Mesenchymal stem cell (in vitro differentiated cells and primary cell): ENCODE measurements around the gene GPATCH4.

Experiments
- DNase-seq: peaks from one replicate; pipeline ENCODE4 v3.0.0-alpha.2; 2013
- H2AFZ ChIP-seq: one replicate; pipeline ENCODE4 v1.6.1; 2013; ENCODE audit warnings: low read depth, mild to moderate bottlenecking, control low read depth, inconsistent platforms, low read length, moderate library complexity
- H2AK5ac ChIP-seq: 2 replicates; pipeline ENCODE4 v1.6.1; 2013; ENCODE audit warnings: low read length, moderate library complexity, mild to moderate bottlenecking, inconsistent platforms; ENCODE audit not compliant: severe bottlenecking
- H2BK120ac ChIP-seq: one replicate; pipeline ENCODE4 v1.6.1; 2013; ENCODE audit warnings: low read depth, mild to moderate bottlenecking, inconsistent platforms, low read length, moderate library complexity
- H2BK12ac ChIP-seq, 2 experiments: one replicate each; pipeline ENCODE4 v1.6.1; 2013; ENCODE audit warnings: inconsistent platforms in 2 of 2, low read length in 2 of 2, mild to moderate bottlenecking in 2 of 2, moderate library complexity in 2 of 2, control low read depth in 1 of 2
- H2BK15ac ChIP-seq: one replicate; pipeline ENCODE4 v1.6.1; 2013; ENCODE audit warnings: mild to moderate bottlenecking, low read depth, inconsistent platforms; ENCODE audit not compliant: poor library complexity, severe bottlenecking
- H2BK5ac ChIP-seq: 2 replicates; pipeline ENCODE4 v1.6.1; 2013; ENCODE audit warnings: low read depth, mild to moderate bottlenecking, low read length, control low read depth, inconsistent platforms; ENCODE audit not compliant: poor library complexity, severe bottlenecking
- H3K14ac ChIP-seq, 2 experiments: one replicate each; pipeline ENCODE4 v1.6.1; 2013; ENCODE audit warnings: inconsistent platforms in 2 of 2, low read length in 2 of 2, control low read depth in 1 of 2, mild to moderate bottlenecking in 1 of 2, moderate library complexity in 1 of 2
- H3K18ac ChIP-seq, 2 experiments: one replicate each; pipeline ENCODE4 v1.6.1; 2013; ENCODE audit warnings: inconsistent platforms in 2 of 2, low read length in 2 of 2, control low read depth in 1 of 2, low read depth in 1 of 2, mild to moderate bottlenecking in 1 of 2
- H3K23ac ChIP-seq, 2 experiments: one replicate each; pipeline ENCODE4 v1.6.1; 2013; ENCODE audit warnings: inconsistent platforms in 2 of 2, low read length in 2 of 2, mild to moderate bottlenecking in 2 of 2, moderate library complexity in 2 of 2, control low read depth in 1 of 2
- H3K27ac ChIP-seq: 2 replicates; pipeline ENCODE4 v1.5.1; 2013; ENCODE audit warnings: mild to moderate bottlenecking, moderate library complexity, low read length, control low read depth, inconsistent platforms; ENCODE audit not compliant: poor library complexity, severe bottlenecking
- H3K27me3 ChIP-seq, 2 experiments: 2 replicates each; pipeline versions ENCODE4 v1.6.1 to v1.7.0; 2013; ENCODE audit warnings: low read length in 2 of 2, mild to moderate bottlenecking in 2 of 2, moderate library complexity in 2 of 2, control low read depth in 1 of 2, inconsistent platforms in 1 of 2; ENCODE audit not compliant: control insufficient read depth in 1 of 2, insufficient read depth in 1 of 2
- H3K36me3 ChIP-seq, 2 experiments: 2 replicates each; pipeline versions ENCODE4 v1.6.1 to v1.7.0; 2013; ENCODE audit warnings: low read length in 2 of 2, control low read depth in 1 of 2, inconsistent platforms in 1 of 2, low read depth in 1 of 2, mild to moderate bottlenecking in 1 of 2; ENCODE audit not compliant: insufficient read depth in 2 of 2, control insufficient read depth in 1 of 2
- H3K4ac ChIP-seq, 2 experiments: one replicate each; pipeline ENCODE4 v1.6.1; 2013; ENCODE audit warnings: inconsistent platforms in 2 of 2, low read length in 2 of 2, mild to moderate bottlenecking in 2 of 2, moderate library complexity in 2 of 2, control low read depth in 1 of 2, low read depth in 1 of 2
- H3K4me1 ChIP-seq: 2 replicates; pipeline ENCODE4 v1.6.1; 2013; ENCODE audit warnings: low read depth, low read length, control low read depth; ENCODE audit not compliant: control insufficient read depth, insufficient read depth
- H3K4me2 ChIP-seq: 2 replicates; pipeline ENCODE4 v1.6.1; 2013; ENCODE audit warnings: low read length, mild to moderate bottlenecking, inconsistent platforms; ENCODE audit not compliant: poor library complexity, severe bottlenecking
- H3K4me3 ChIP-seq, 2 experiments: 2 replicates each; pipeline versions ENCODE4 v1.5.1 to v1.7.0; 2013; ENCODE audit warnings: low read length in 2 of 2, mild to moderate bottlenecking in 2 of 2, control low read depth in 1 of 2, low read depth in 1 of 2; ENCODE audit not compliant: insufficient read depth in 1 of 2
- H3K79me1 ChIP-seq: replicated peaks from 2 replicates; pipeline ENCODE4 v1.6.1; 2013; ENCODE audit warnings: mild to moderate bottlenecking, control low read depth, low read length, inconsistent platforms; ENCODE audit not compliant: poor library complexity, severe bottlenecking
- H3K9ac ChIP-seq: 2 replicates; pipeline ENCODE4 v1.7.0; 2013; ENCODE audit warnings: mild to moderate bottlenecking, low read length, moderate library complexity
- H3K9me3 ChIP-seq: 2 replicates; pipeline ENCODE4 v1.7.0; 2013; ENCODE audit warnings: mild to moderate bottlenecking, low read length; ENCODE audit not compliant: control insufficient read depth
- H4K8ac ChIP-seq: one replicate; pipeline ENCODE4 v1.6.1; 2013; ENCODE audit warnings: inconsistent platforms, mild to moderate bottlenecking, low read length, moderate library complexity
- H4K91ac ChIP-seq: one replicate; pipeline ENCODE4 v1.6.1; 2013; ENCODE audit warnings: mild to moderate bottlenecking, low read length, inconsistent platforms
- WGBS: methylation state at CpG from one replicate; pipeline ENCODE4 v1.1.7; 2013; ENCODE audit warnings: mixed read lengths; 5-methylcytosine and 5-hydroxymethylcytosine counted together

GPATCH4 gene

DNA sequence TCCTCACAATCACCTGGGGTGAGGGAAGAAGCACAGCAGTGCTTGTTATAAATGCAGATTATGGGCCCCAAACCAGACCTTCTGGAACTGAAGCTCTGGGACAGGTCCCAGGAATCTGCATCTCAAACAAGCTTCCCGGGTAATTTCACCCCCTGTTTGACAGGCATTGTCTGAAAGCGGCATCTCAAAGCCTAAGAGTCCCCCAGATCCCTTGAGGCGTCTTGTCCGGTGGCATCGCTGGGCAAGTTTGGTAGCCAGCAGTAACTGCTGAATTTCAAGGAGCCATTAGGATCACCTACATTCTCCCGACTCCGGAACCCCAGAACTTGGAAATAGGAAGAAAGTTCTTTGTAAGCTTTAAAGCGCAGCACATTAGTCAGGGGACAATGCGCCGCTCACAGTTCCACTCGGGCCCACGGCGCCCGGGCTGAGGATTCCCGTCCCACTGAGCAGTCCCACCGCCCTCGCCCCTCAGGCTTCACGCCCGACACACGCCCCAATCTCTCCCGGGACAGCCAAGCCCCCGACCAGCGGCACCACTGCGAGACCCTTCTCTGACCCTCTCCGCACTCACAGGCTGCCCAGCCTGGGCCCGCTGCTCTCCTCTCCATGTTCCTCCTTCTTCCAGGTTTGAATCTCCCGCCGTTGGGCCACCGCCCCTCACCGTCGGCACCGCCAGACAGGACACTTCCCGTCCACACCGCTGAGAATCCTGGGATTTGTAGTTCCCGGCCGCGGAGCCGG is 29.2 kb downstream of the GPATCH4 start, which contains the start of gene IQGAP3:
IQGAP3 (minus strand) TSS at position 647 of the 744 bp plus-strand sequence; CDS start at position 611, 36 bp downstream.
- Histone ChIP-seq H2BK15ac (no peak within 1 kb of the TSS), H2AK5ac (no peak within 1 kb of the TSS), H3K18ac (no peak within 1 kb of the TSS), H3K9me3 (no peaks in the 10 kb centered on the region), H3K9ac (peak within 1 kb of the TSS; percentile 89), H4K8ac (no peak within 1 kb of the TSS), H3K27me3 (peaks cover 18 to 25% of the 10 kb centered on the region in 2 experiments), H4K91ac (no peak within 1 kb of the TSS), H3K36me3 (peaks cover 0 to 3% of the 10 kb centered on the region in 2 experiments), H2AFZ (peak within 1 kb of the TSS; percentile 66), H3K4me1 (peaks cover 8% of the 10 kb centered on the region), H3K4me2 (peak within 1 kb of the TSS; percentile 99), H3K4me3 (peak within 1 kb of the TSS; percentile 72 to 87), H2BK5ac (no peak within 1 kb of the TSS), H3K14ac (no peak within 1 kb of the TSS), H2BK12ac (no peak within 1 kb of the TSS), H3K23ac (no peak within 1 kb of the TSS), H3K27ac (no peak within 1 kb of the TSS), H3K79me1 (peaks cover 18% of the 10 kb centered on the region), H2BK120ac (peak within 1 kb of the TSS; percentile 24), H3K4ac (no peak within 1 kb of the TSS)
- WGBS: 0% methylated on average over 36 of the region's 38 CpGs
- DNase-seq: peak; percentile 87

- Histone ChIP-seq H2AK5ac (no peak overlapping the region), H3K14ac (no peak overlapping the region), H3K27ac (peak overlapping the region; percentile 16), H2BK5ac (no peak overlapping the region), H3K23ac (no peak overlapping the region), H3K4me2 (peak overlapping the region; percentile 99), H4K91ac (no peak overlapping the region), H2BK15ac (no peak overlapping the region), H2BK120ac (no peak overlapping the region), H3K9ac (peak overlapping the region; percentile 89), H2BK12ac (no peak overlapping the region), H3K9me3 (no peaks in the 10 kb centered on the region), H3K4ac (no peak overlapping the region), H3K36me3 (peaks cover under 1 to 3% of the 10 kb centered on the region in 2 experiments), H3K18ac (no peak overlapping the region), H3K4me3 (peak overlapping the region in 1 of 2 experiments; percentile 87), H3K79me1 (peaks cover 18% of the 10 kb centered on the region), H3K27me3 (peaks cover 17 to 20% of the 10 kb centered on the region in 2 experiments), H4K8ac (no peak overlapping the region), H2AFZ (no peak overlapping the region), H3K4me1 (peaks cover 8% of the 10 kb centered on the region)
- 0% methylated on average over 1 of the region's 4 CpGs for WGBS
- peak; percentile 91 for DNase-seq
Observed at GRCh38 chr1:156571261-156571852, 29.9 kb downstream of the GPATCH4 start.

DNA sequence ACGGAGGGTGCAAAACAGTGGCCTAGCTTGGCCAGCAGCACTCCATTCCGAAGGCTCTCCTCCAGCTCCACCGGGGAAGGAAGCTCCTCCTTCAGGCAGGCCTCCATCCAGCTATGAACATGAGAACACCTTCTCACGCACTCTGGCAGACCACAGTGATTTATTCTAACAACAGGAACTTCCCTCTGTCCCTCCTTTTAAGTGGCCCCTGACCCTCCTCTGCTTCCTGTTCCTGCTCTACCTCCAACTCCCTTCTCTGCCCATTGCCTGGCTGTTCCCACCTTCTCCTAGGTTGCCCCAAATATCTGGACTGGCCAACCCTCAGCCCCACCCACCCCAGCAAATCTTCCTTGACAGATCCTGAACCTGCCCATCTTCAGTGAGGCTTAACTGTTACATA is 34.8 kb downstream of the GPATCH4 start:
- Histone ChIP-seq H3K9me3 (no peaks in the 10 kb centered on the region), H3K18ac (no peak overlapping the region), H3K14ac (no peak overlapping the region), H3K27me3 (no peaks in the 10 kb centered on the region), H2AFZ (no peak overlapping the region), H3K4me3 (no peak overlapping the region), H2AK5ac (no peak overlapping the region), H3K4me1 (no peaks in the 10 kb centered on the region), H3K4me2 (no peak overlapping the region), H2BK120ac (no peak overlapping the region), H4K91ac (no peak overlapping the region), H2BK12ac (no peak overlapping the region), H3K27ac (no peak overlapping the region), H2BK15ac (no peak overlapping the region), H2BK5ac (no peak overlapping the region), H3K9ac (no peak overlapping the region), H3K79me1 (peaks cover 16% of the 10 kb centered on the region), H3K23ac (no peak overlapping the region), H3K4ac (no peak overlapping the region), H4K8ac (no peak overlapping the region), H3K36me3 (peaks cover 9 to 16% of the 10 kb centered on the region in 2 experiments)
- no peak for DNase-seq
- 84% methylated on average over 4 of the region's 4 CpGs for WGBS

DNA sequence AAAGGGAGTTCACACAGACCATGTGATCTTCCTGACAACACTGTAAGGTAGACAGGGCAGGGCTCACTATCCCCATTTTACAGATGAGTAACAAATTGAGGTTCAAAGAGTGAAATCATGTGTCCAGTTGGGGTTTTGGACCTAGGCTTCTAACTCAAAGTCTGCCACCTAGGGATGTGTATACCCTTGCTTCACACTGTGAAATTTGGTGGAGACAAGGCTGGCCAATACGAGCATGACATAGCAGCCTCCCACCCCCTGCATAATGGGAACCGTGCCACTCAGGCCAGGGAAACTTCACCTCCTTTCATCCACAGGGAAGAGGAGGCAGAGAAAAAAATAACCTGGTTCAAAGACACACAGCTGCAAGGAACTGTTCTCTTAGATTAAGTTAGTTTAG is 35.8 kb downstream of the GPATCH4 start:
- no peak overlapping the region for H2AFZ ChIP-seq
- no peak overlapping the region for H3K18ac ChIP-seq
- no peak overlapping the region for H4K8ac ChIP-seq
- 86% methylated on average over 1 of the region's 2 CpGs for WGBS
- no peak overlapping the region for H2BK120ac ChIP-seq
- H4K91ac ChIP-seq: no peak overlapping the region
- no peak overlapping the region for H3K9ac ChIP-seq
- no peak overlapping the region for H3K23ac ChIP-seq
- H2BK12ac ChIP-seq: no peak overlapping the region
- no peaks in the 10 kb centered on the region for H3K9me3 ChIP-seq
- H3K79me1 ChIP-seq: peaks cover 16% of the 10 kb centered on the region
- H2BK15ac ChIP-seq: no peak overlapping the region
- H3K36me3 ChIP-seq: peaks cover 9 to 16% of the 10 kb centered on the region in 2 experiments
- no peak overlapping the region for H2AK5ac ChIP-seq
- no peak overlapping the region for H3K27ac ChIP-seq
- H3K4ac ChIP-seq: no peak overlapping the region
- H3K4me2 ChIP-seq: no peak overlapping the region
- H3K27me3 ChIP-seq: no peaks in the 10 kb centered on the region
- H3K4me1 ChIP-seq: no peaks in the 10 kb centered on the region
- no peak overlapping the region for H3K4me3 ChIP-seq
- H3K14ac ChIP-seq: no peak overlapping the region
- H2BK5ac ChIP-seq: no peak overlapping the region
- DNase-seq: no peak
